Nephron progenitor cell (in vitro differentiated cells): ENCODE results near the gene SUCLG2.
A peak's percentile ranks its signal among the peaks of the same experiment; 100 is the strongest.

Source experiments
- DNase-seq: peaks from one replicate; pipeline ENCODE4 v3.0.0; 2021
- H3K27ac Mint-ChIP-seq: 2 replicates; pipeline ENCODE4 v1.8.0; 2021; ENCODE audit warnings: mild to moderate bottlenecking, moderate library complexity, mixed read lengths
- H3K27me3 Mint-ChIP-seq: 2 replicates; pipeline ENCODE4 v1.8.0; 2021; ENCODE audit warnings: mild to moderate bottlenecking, low read depth, mixed read lengths; ENCODE audit not compliant: poor library complexity
- H3K36me3 Mint-ChIP-seq: 2 replicates; pipeline ENCODE4 v1.8.0; 2021; ENCODE audit warnings: low read depth, mixed read lengths
- H3K4me1 Mint-ChIP-seq: 2 replicates; pipeline ENCODE4 v1.8.0; 2021; ENCODE audit warnings: mixed read lengths
- H3K4me3 Mint-ChIP-seq: 2 replicates; pipeline ENCODE4 v1.8.0; 2021; ENCODE audit warnings: mild to moderate bottlenecking, moderate library complexity, mixed read lengths
- H3K9me3 Mint-ChIP-seq: 2 replicates; pipeline ENCODE4 v1.8.0; 2021; ENCODE audit warnings: mild to moderate bottlenecking, moderate library complexity, mixed read lengths
- CTCF ChIP-seq: fragments of 200-600 bp; sonication (generic); IDR thresholded peaks from 2 replicates; pipeline ENCODE4 v1.5.0; 2021; ENCODE audit warnings: antibody characterized with exemption

The SUCLG2 gene

DNA sequence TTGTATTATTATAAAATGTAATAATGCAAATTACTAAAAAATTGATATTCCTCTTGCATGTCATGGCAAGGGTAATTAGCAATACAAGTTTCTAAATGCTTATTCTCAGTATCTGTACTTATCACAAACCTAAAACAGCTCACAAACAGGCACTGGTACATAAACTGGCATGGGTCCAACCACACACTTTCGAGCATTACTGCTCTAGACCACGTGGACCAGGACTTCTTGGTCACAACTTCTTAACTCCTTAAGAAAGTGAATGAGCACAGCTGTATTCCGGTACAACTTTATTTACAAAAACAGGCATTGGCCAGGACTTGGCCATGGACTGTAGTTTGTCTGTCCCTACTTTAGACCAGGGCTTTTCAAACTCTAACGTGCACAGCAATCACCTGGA lies 173.3 kb downstream of the SUCLG2 start:
- peaks cover 8% of the 10 kb centered on the region for H3K9me3 Mint-ChIP-seq

DNA sequence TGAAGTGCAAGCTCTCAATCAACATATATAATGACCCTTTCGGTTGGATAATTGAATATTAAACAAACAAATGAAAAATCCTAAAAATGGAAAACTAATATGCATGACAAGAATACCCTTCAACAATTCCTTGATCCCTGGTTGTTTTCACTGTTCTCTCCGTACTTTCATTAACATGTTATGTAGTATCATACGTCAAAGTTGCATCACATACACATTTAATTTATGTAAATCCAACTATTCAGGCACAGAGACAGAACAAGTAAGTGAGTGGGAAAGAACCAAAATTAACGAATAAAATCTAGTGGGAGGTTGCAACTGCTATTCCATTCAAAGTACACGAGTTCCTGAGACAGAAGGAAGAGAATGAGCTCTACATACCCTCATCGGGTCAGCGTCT lies 176.0 kb downstream of the SUCLG2 start:
- Mint-ChIP-seq H3K4me1 (peaks cover 10% of the 10 kb centered on the region), H3K9me3 (peaks cover 8% of the 10 kb centered on the region), H3K36me3 (peaks cover 36% of the 10 kb centered on the region), H3K4me3 (no peak overlapping the region), H3K27ac (no peak overlapping the region), H3K27me3 (peaks cover 3% of the 10 kb centered on the region)
- no peak for DNase-seq
- no peak for TF ChIP-seq CTCF

More for the DNA sequence above, 173.3 kb downstream of the SUCLG2 start:
- Mint-ChIP-seq H3K36me3 (peaks cover 25% of the 10 kb centered on the region), H3K27me3 (no peaks in the 10 kb centered on the region), H3K4me3 (no peak overlapping the region), H3K27ac (no peak overlapping the region), H3K4me1 (peaks cover 10% of the 10 kb centered on the region)
- DNase-seq: no peak
- no peak for TF ChIP-seq CTCF

DNA sequence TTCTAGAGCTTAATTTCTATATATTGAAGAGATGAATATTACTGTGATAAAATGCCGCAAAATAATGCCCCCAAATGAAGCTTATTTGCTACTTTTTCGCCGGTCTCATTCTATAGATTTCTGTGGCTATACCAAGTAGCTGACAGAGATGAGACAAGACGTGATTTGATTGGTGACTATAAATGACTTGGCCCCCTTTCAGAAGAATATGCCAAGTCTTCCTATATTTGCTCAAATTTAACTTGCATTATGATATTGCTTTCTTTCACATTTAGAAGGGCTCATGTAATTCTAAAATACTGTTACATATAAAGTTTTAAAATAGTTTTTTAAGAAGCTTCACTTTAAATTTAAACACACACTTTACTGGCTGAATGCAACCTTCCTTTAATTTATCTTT lies 180.1 kb downstream of the SUCLG2 start:
- H3K27ac Mint-ChIP-seq: no peak overlapping the region
- no peaks in the 10 kb centered on the region for H3K4me1 Mint-ChIP-seq
- H3K36me3 Mint-ChIP-seq: peaks cover 32% of the 10 kb centered on the region
- DNase-seq: no peak
- H3K4me3 Mint-ChIP-seq: no peak overlapping the region
- TF ChIP-seq CTCF: no peak
- peaks cover 3% of the 10 kb centered on the region for H3K27me3 Mint-ChIP-seq
- H3K9me3 Mint-ChIP-seq: peaks cover 8% of the 10 kb centered on the region

GRCh38 chr3:67472674-67473201 lies 181.7 kb downstream of the SUCLG2 start:
- no peak overlapping the region for H3K4me3 Mint-ChIP-seq
- DNase-seq: no peak
- H3K27me3 Mint-ChIP-seq: peaks cover 3% of the 10 kb centered on the region
- H3K9me3 Mint-ChIP-seq: peaks cover 8% of the 10 kb centered on the region
- H3K27ac Mint-ChIP-seq: no peak overlapping the region
- H3K36me3 Mint-ChIP-seq: peaks cover 22% of the 10 kb centered on the region
- TF ChIP-seq CTCF: no peak
- peaks cover 4% of the 10 kb centered on the region for H3K4me1 Mint-ChIP-seq

GRCh38 chr3:67470207-67470606 lies 184.2 kb downstream of the SUCLG2 start:
- H3K36me3 Mint-ChIP-seq: peaks cover 5% of the 10 kb centered on the region
- H3K27ac Mint-ChIP-seq: no peak overlapping the region
- H3K4me3 Mint-ChIP-seq: no peak overlapping the region
- no peak for DNase-seq
- H3K9me3 Mint-ChIP-seq: no peaks in the 10 kb centered on the region
- H3K4me1 Mint-ChIP-seq: peaks cover 4% of the 10 kb centered on the region
- no peak for TF ChIP-seq CTCF
- peaks cover 3% of the 10 kb centered on the region for H3K27me3 Mint-ChIP-seq

GRCh38 chr3:67468511-67468910 lies 185.9 kb downstream of the SUCLG2 start:
- H3K36me3 Mint-ChIP-seq: no peaks in the 10 kb centered on the region
- peak overlapping the region; percentile 30 for H3K27ac Mint-ChIP-seq
- TF ChIP-seq CTCF: no peak
- H3K4me3 Mint-ChIP-seq: no peak overlapping the region
- H3K27me3 Mint-ChIP-seq: no peaks in the 10 kb centered on the region
- H3K9me3 Mint-ChIP-seq: no peaks in the 10 kb centered on the region
- H3K4me1 Mint-ChIP-seq: peaks cover 4% of the 10 kb centered on the region
- DNase-seq: no peak
